GM12878 (cell line): Measurements from ENCODE around the gene CHMP6. TPM values are rescaled to one million over a fixed set of nuclear protein-coding genes. Genes with fewer than 3 reads are reported as not detected.
A peak's percentile ranks its signal among the peaks of the same experiment; 100 is the strongest.

ENCODE experiments used
- ATF3 ChIP-seq: IDR thresholded peaks from 2 replicates; pipeline ENCODE4 v1.6.1; 2011; ENCODE audit warnings: low read depth, mild to moderate bottlenecking, low read length, moderate library complexity, borderline replicate concordance; ENCODE audit errors: extremely low read depth
- BACH1 ChIP-seq: fragments of 450-650 bp; IDR thresholded peaks from 2 replicates; pipeline ENCODE4 v1.6.1; 2017; ENCODE audit warnings: mild to moderate bottlenecking, borderline replicate concordance
- CHD1 ChIP-seq: IDR thresholded peaks from 2 replicates; pipeline ENCODE4 v1.6.1; 2012; ENCODE audit warnings: low read depth, low read length, improper control_type of control experiment
- CTCF ChIP-seq, 3 experiments: IDR thresholded peaks in 2 of 3; conservative IDR thresholded peaks in 1 of 3; 2 replicates each; pipeline ENCODE4 v1.5.1; 2011; ENCODE audit warnings: low read depth in 3 of 3, low read length in 3 of 3, mild to moderate bottlenecking in 3 of 3, control low read depth in 2 of 3, moderate library complexity in 2 of 3, inconsistent platforms in 1 of 3, mixed read lengths in 1 of 3; ENCODE audit not compliant: control insufficient read depth in 2 of 3, insufficient read depth in 1 of 3; ENCODE audit errors: extremely low read depth in 1 of 3
- GATAD2B ChIP-seq: fragments of 450-650 bp; conservative IDR thresholded peaks from 2 replicates; pipeline ENCODE4 v1.6.1; 2017; ENCODE audit warnings: low read depth, mild to moderate bottlenecking, moderate library complexity
- JUND ChIP-seq: IDR thresholded peaks from 2 replicates; pipeline ENCODE4 v1.6.1; 2012; ENCODE audit warnings: low read depth, mild to moderate bottlenecking, low read length, improper control_type of control experiment, moderate library complexity
- RAD21 ChIP-seq: IDR thresholded peaks from 2 replicates; pipeline ENCODE4 v1.6.1; 2011; ENCODE audit warnings: mild to moderate bottlenecking, low read depth, low read length, moderate library complexity; ENCODE audit not compliant: insufficient read depth
- REST ChIP-seq: IDR thresholded peaks from 2 replicates; pipeline ENCODE4 v1.6.1; 2012; ENCODE audit warnings: mild to moderate bottlenecking, low read depth, low read length
- SMAD5 ChIP-seq: IDR thresholded peaks from 2 replicates; pipeline ENCODE4 v1.6.1; 2016; ENCODE audit warnings: antibody characterized with exemption, low read depth
- SMC3 ChIP-seq: IDR thresholded peaks from 2 replicates; pipeline ENCODE4 v1.6.1; 2011; ENCODE audit warnings: low read length, improper control_type of control experiment, borderline replicate concordance
- SREBF1 ChIP-seq: IDR thresholded peaks from 2 replicates; pipeline ENCODE4 v1.6.1; 2012; ENCODE audit warnings: mild to moderate bottlenecking, low read length
- TARDBP ChIP-seq: IDR thresholded peaks from 2 replicates; pipeline ENCODE4 v1.6.1; 2016; ENCODE audit warnings: borderline replicate concordance
- TCF3 ChIP-seq: IDR thresholded peaks from 2 replicates; pipeline ENCODE4 v1.6.1; 2012; ENCODE audit warnings: low read depth, mild to moderate bottlenecking, low read length, borderline replicate concordance; ENCODE audit not compliant: insufficient read depth
- USF2 ChIP-seq: IDR thresholded peaks from 2 replicates; pipeline ENCODE4 v1.6.1; 2011; ENCODE audit warnings: low read depth, low read length, improper control_type of control experiment, borderline replicate concordance
- YY1 ChIP-seq: IDR thresholded peaks from 2 replicates; pipeline ENCODE4 v1.6.1; 2011; ENCODE audit warnings: low read depth, mild to moderate bottlenecking, low read length
- ZBTB40 ChIP-seq: fragments of 450-650 bp; IDR thresholded peaks from 2 replicates; pipeline ENCODE4 v1.6.1; 2016; ENCODE audit warnings: mild to moderate bottlenecking, moderate library complexity, borderline replicate concordance
- ZNF207 ChIP-seq: fragments of 450-650 bp; IDR thresholded peaks from 2 replicates; pipeline ENCODE4 v1.6.1; 2014; ENCODE audit warnings: antibody characterized with exemption, mild to moderate bottlenecking, borderline replicate concordance
- ZZZ3 ChIP-seq: IDR thresholded peaks from 2 replicates; pipeline ENCODE4 v1.6.1; 2011; ENCODE audit warnings: low read depth; ENCODE audit not compliant: control insufficient read depth, insufficient read length
- polyA plus RNA-seq, 11 experiments: library from polyadenylated mRNA; depleted of rRNA in 4 of 11; unstranded in 6 of 11; stranded (reverse) in 5 of 11; fragments of >200 nt; fragmentation: Nextera tagmentation in 4 of 11; fragmentation: Illumina TruSeq in 1 of 11; extraction: Ambion mirVana in 4 of 11; extraction: Trizol in 1 of 11; gene quantifications; 1 replicate in 1 of 11; 2 replicates in 10 of 11; pipeline versions ENCODE4 v1.2.1 to v1.2.3, GENCODE V29; 2011 to 2016; ENCODE audit warnings: inconsistent platforms in 2 of 11, missing spikeins in 2 of 11, low read depth in 1 of 11
- total RNA-seq, 4 experiments: library from RNA; depleted of rRNA in 3 of 4; stranded (reverse); fragments of >200 nt in 3 of 4; fragmentation: Illumina TruSeq in 1 of 4; extraction: Trizol in 1 of 4; gene quantifications; 2 replicates each; pipeline versions ENCODE4 v1.2.1 to v1.2.3, GENCODE V29; 2013 to 2021

The CHMP6 gene
- total and polyA plus RNA-seq, 10 of the 15 experiments (the other 5 are each of a cell fraction or from before 2014, with no cell fraction given) = 0.21 to 37.9 (median 14.7) TPM

- TF ChIP-seq BACH1 (0 out of 2 replicates have a peak, but pooled peaks have one; percentile 38), CTCF (IDR thresholded peaks at IDR 0.05 in 2 of 3, conservative IDR thresholded peaks at IDR 0.05 in 1 of 3; ENCODE audit: control insufficient read depth in 2 of 3, extremely low read depth in 1 of 3, insufficient read depth in 1 of 3, low read depth in 3 of 3, low read length in 3 of 3) (peak; percentile 49 to 60 (median 55); a peak in 5 of 6 replicates), JUND (no peak), TCF3 (0 out of 2 replicates have a peak, but pooled peaks have one; percentile 66), ATF3 (no peak), REST (no peak), RAD21 (peak; percentile 72), GATAD2B (peak; percentile 56; the same call in 1 of the 2 replicates), SREBF1 (no peak), SMAD5 (no peak), ZNF207 (no peak), TARDBP (no peak), SMC3 (peak; percentile 73), CHD1 (no peak), USF2 (no peak), YY1 (0 out of 2 replicates have a peak, but pooled peaks have one; percentile 18), ZZZ3 (no peak), ZBTB40 (no peak)
Observed at GRCh38 chr17:80981062-80981902, 10.4 kb upstream of the CHMP6 start (continued).
